HFFc6 (cell line): ENCODE results near the gene SLC25A11. TPM values are rescaled to one million over a fixed set of nuclear protein-coding genes. Genes with fewer than 3 reads are reported as not detected.
"Not testable (repeated sequence)": the region's sequence is repeated elsewhere in the genome, so short reads cannot be mapped to it uniquely, and the experiment has no call there.

Source experiments
- DNase-seq: peaks from one replicate; pipeline ENCODE4 v3.0.0-alpha.2; 2018
- H3K27ac Mint-ChIP-seq: 2 replicates; pipeline ENCODE4 v1.8.0; 2020; ENCODE audit warnings: mild to moderate bottlenecking, mixed read lengths
- H3K27me3 Mint-ChIP-seq: 2 replicates; pipeline ENCODE4 v1.8.0; 2021; ENCODE audit warnings: mild to moderate bottlenecking, moderate library complexity, mixed read lengths; ENCODE audit not compliant: insufficient read depth
- H3K36me3 Mint-ChIP-seq: 2 replicates; pipeline ENCODE4 v1.8.0; 2021; ENCODE audit warnings: low read depth, mixed read lengths
- H3K4me1 Mint-ChIP-seq: 2 replicates; pipeline ENCODE4 v1.8.0; 2020; ENCODE audit warnings: low read depth, mixed read lengths
- H3K4me3 Mint-ChIP-seq: 2 replicates; pipeline ENCODE4 v1.8.0; 2020; ENCODE audit warnings: mild to moderate bottlenecking, moderate library complexity, mixed read lengths
- H3K9me3 Mint-ChIP-seq: 2 replicates; pipeline ENCODE4 v1.8.0; 2020; ENCODE audit warnings: mild to moderate bottlenecking, mixed read lengths
- CTCF ChIP-seq: fragments of 200-600 bp; sonication (generic); IDR thresholded peaks from 2 replicates; pipeline ENCODE4 v1.5.0; 2021; ENCODE audit warnings: antibody characterized with exemption, mild to moderate bottlenecking
- total RNA-seq, 6 experiments: library from RNA; stranded (reverse); fragmentation: NEBNext Ultra II Directional; extraction: Animal tissue kit (Norgen Biotek cat#: 25700); gene quantifications; 2 replicates in 1 of 6; 3 replicates in 5 of 6; pipeline ENCODE4 v1.2.3, GENCODE V29; 2021

Gene SLC25A11
- total RNA-seq, 6 experiments from 2014 or later, result 61.9 to 78.6 (median 64.4) TPM

DNA sequence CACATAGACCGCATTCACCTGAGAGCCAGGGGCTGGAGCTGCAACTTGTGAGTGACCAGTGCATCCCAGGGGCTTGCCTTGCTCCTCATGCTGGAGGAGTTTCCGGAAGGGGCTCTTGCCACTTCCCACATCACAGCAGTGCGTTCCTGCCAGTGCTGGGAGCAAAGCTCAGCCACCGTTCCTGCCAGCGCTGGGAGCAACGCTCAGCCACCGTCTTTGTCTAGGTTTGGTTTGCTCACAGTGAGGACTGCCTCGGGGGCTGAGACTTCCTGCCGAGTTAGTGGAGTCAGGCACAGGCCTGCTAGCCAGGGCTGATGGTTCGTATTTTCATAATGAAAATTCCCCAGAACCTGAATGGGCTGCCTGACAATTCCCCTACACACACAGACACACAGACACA is 31.5 kb downstream of the SLC25A11 start:
- H3K9me3 Mint-ChIP-seq, result no peaks in the 10 kb centered on the region
- peak; percentile 26 for DNase-seq
- H3K27me3 Mint-ChIP-seq, result peaks cover 4% of the 10 kb centered on the region
- TF ChIP-seq CTCF, result no peak
- peaks cover 3% of the 10 kb centered on the region; the same call in 1 of the 2 replicates for H3K4me1 Mint-ChIP-seq
- no peaks in the 10 kb centered on the region for H3K36me3 Mint-ChIP-seq
- no peak overlapping the region for H3K27ac Mint-ChIP-seq
- H3K4me3 Mint-ChIP-seq, result no peak overlapping the region

DNA sequence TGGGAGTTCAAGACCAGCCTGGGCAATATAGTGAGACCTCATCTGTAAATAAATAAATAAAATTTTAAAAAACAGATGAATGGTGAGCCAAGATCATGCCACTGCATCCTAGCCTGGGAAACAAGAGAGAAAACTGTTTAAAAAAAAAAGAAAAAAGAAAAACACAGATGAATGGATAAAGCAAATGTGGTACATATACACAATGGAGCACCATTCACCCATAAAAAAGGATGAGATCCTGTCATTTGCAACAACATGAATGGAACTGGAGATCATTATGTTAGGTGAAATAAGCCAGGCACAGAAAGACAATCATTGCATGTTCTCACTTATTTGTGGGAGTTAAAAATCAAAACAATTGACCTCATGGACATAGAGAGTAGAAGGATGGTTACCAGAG is 33.2 kb downstream of the SLC25A11 start:
- not testable (repeated sequence) for H3K4me1 Mint-ChIP-seq, H3K36me3 Mint-ChIP-seq, H3K4me3 Mint-ChIP-seq, DNase-seq, H3K27ac Mint-ChIP-seq, H3K9me3 Mint-ChIP-seq, H3K27me3 Mint-ChIP-seq

- Mint-ChIP-seq H3K9me3 (no peaks in the 10 kb centered on the region), H3K36me3 (no peaks in the 10 kb centered on the region), H3K4me1 (peaks cover 6% of the 10 kb centered on the region; the same call in 1 of the 2 replicates), H3K27ac (no peak within 1 kb of the TSS), H3K27me3 (peaks cover 8% of the 10 kb centered on the region), H3K4me3 (no peak within 1 kb of the TSS)
- peak; percentile 58 for DNase-seq
- TF ChIP-seq CTCF, result peak; percentile 90
Measured at GRCh38 chr17:4903051-4903818, 36.6 kb downstream of the SLC25A11 start, which contains the start of gene CHRNE. CHRNE (minus strand) TSS chr17:4903098; CDS start chr17:4903063, 35 bp downstream.

DNA sequence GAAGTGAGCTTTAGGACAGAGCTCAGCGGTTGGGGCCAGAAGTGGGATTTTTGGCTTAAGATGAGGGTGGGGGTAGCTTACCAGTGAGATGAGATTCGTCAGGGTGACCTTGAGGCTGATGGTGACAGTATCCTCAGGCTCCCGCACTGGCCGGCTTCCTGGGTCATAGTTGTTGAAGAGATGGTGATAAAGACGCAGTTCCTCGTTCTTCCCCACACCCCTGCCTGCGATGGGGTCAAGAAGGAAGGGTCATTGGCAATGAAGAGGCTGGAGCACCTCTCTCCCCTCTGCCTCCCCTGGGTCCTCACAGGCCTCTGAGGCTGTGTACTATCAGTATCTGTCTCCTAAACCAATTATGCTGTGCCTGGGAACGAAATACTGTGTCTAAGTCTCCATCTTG is 37.3 kb downstream of the SLC25A11 start:
- Mint-ChIP-seq H3K27me3 (peaks cover 10% of the 10 kb centered on the region), H3K9me3 (no peaks in the 10 kb centered on the region), H3K4me1 (peaks cover 6% of the 10 kb centered on the region; the same call in 1 of the 2 replicates), H3K4me3 (no peak overlapping the region), H3K27ac (no peak overlapping the region), H3K36me3 (no peaks in the 10 kb centered on the region)
- TF ChIP-seq CTCF, result no peak
- no peak for DNase-seq

GRCh38 chr17:4901648-4902344 is 38.0 kb downstream of the SLC25A11 start:
- H3K27ac Mint-ChIP-seq, result no peak overlapping the region
- H3K36me3 Mint-ChIP-seq, result no peaks in the 10 kb centered on the region

More at GRCh38 chr17:4901648-4902344, 38.0 kb downstream of the SLC25A11 start:
- no peak overlapping the region for H3K4me3 Mint-ChIP-seq
- no peak for TF ChIP-seq CTCF
- H3K27me3 Mint-ChIP-seq, result peaks cover 8% of the 10 kb centered on the region
- H3K9me3 Mint-ChIP-seq, result no peaks in the 10 kb centered on the region
- DNase-seq, result no peak
- peaks cover 6% of the 10 kb centered on the region; the same call in 1 of the 2 replicates for H3K4me1 Mint-ChIP-seq
